GM18867 (cell line): Measurements from ENCODE around the gene CXCL9.
"Not testable (repeated sequence)": the region's sequence is repeated elsewhere in the genome, so short reads cannot be mapped to it uniquely, and the experiment has no call there.

Experiments
- ATAC-seq: cut with Tn5 transposase; IDR thresholded peaks from one replicate; pipeline ENCODE4 v1.9.1; 2021; ENCODE audit warnings: mild to moderate bottlenecking, moderate library complexity; ENCODE audit not compliant: unreplicated experiment

CXCL9 gene

DNA sequence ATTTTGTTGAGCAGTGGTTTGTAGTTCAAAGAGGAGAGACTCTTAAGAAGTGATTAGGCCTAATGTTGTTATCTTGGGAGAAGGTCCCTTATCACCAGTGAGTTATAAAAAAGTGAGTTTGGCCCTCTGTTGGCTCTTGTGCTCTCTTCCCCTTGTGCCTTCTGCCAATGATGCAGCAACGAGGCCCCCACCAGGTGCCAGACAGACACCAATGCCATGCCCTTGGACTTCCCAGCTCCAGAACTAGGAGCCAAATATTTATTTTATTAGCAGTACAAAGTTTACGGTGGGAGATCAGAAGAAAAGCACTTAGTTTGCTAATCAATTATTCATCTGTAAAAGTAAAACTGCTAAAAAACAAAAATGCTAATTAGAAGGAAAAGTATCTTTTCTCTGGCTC, 43.8 kb downstream of the CXCL9 start:
- ATAC-seq, result no peak

- not testable (repeated sequence) for ATAC-seq
Observed at GRCh38 chr4:75962072-75962471, 45.2 kb downstream of the CXCL9 start.

DNA sequence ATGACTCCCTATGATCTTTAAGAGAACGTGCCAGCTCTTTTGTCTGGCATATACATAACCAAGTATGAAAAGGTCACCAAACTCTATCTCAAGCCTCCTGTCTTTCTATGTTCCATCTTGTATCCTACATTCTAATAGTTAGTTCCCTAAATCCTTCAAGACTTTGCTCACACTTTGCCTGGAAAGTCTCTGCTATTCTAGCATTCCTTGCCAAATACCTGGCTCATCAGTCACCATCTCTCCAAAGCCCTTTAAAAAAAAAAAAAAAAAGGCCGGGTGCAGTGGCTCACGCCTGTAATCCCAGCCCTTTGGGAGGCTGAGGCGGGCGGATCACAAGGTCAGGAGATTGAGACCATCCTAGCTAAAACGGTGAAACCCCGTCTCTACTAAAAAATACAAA, 48.8 kb downstream of the CXCL9 start:
- ATAC-seq, result not testable (repeated sequence)

GRCh38 chr4:75954811-75955210, 52.5 kb downstream of the CXCL9 start:
- ATAC-seq, result not testable (repeated sequence)

DNA sequence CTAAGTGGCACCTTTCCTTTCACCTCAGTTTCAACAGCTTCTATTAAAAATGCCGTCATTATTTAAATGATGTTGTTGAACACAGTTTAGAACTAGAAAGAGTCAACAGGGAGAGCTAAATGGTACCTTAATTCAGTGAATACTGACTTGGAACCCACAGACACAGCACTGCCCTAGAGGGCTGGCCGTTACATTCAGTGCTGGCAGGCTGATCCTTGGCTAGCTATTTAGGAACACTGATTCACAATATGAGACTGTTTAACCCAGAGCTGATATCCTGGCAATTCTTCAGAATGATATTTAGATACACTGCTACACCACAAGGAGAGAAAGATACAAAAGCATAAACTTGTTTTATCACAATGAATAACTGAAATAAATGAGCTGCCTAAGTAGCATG, 53.8 kb downstream of the CXCL9 start:
- no peak for ATAC-seq
